Endothelial cell of umbilical vein (primary cell): ENCODE measurements around the gene WDR93. TPM values are rescaled to one million over a fixed set of nuclear protein-coding genes. Genes with fewer than 3 reads are reported as not detected.

Source experiments
- BruUV-seq: library from RNA; stranded (reverse); fragments of 400-500 nt; replicated peaks from 2 replicates; lab custom pipeline; 2021; lab: Mats Ljungman, UMichigan
- CTCF ChIA-PET: fragments of 300-600, 350-600 bp; sonication (Branson Sonifier 250); formaldehyde crosslinking; loops from one replicate; lab custom pipeline; 2021; ENCODE audit warnings: antibody characterized with exemption, inconsistent platforms; lab: Charles Lee
- POLR2A ChIA-PET: fragments of 300-600, 350-600 bp; sonication (Branson Sonifier 250); formaldehyde crosslinking; loops from one replicate; lab custom pipeline; 2021; ENCODE audit warnings: antibody characterized with exemption, inconsistent platforms; lab: Charles Lee
- DNase-seq: peaks from one replicate; pipeline ENCODE4 v3.0.0-alpha.2; 2011; ENCODE audit warnings: low read depth, low spot score
- FAIRE-seq: peaks from 2 replicates; lab custom pipeline; 2011; peaks lifted over from hg19 to GRCh38; lab: Jason Lieb, UNC
- H2AFZ ChIP-seq: 2 replicates; pipeline ENCODE4 v1.6.0; 2012; ENCODE audit warnings: low read depth, low read length, control low read depth, inconsistent platforms
- H3K27ac ChIP-seq: 2 replicates; pipeline ENCODE4 v1.5.1; 2011; ENCODE audit warnings: low read depth, mild to moderate bottlenecking, control low read depth, low read length, moderate library complexity; ENCODE audit not compliant: insufficient read depth
- H3K27me3 ChIP-seq, 2 experiments: 2 replicates each; pipeline versions ENCODE4 v1.6.0 to v1.6.1; 2011; ENCODE audit warnings: low read length in 2 of 2, mixed read lengths in 1 of 2; ENCODE audit not compliant: control insufficient read depth in 2 of 2, insufficient read depth in 2 of 2
- H3K36me3 ChIP-seq, 2 experiments: 2 replicates in 1 of 2; 3 replicates in 1 of 2; pipeline ENCODE4 v1.5.1; 2011; ENCODE audit warnings: low read length in 2 of 2, mild to moderate bottlenecking in 1 of 2, moderate library complexity in 1 of 2; ENCODE audit not compliant: control insufficient read depth in 2 of 2, insufficient read depth in 2 of 2; ENCODE audit errors: extremely low read depth in 1 of 2
- H3K4me1 ChIP-seq: 3 replicates; pipeline ENCODE4 v1.5.1; 2011; ENCODE audit warnings: mild to moderate bottlenecking, low read length; ENCODE audit not compliant: control insufficient read depth, insufficient read depth; ENCODE audit errors: extremely low read depth
- H3K4me2 ChIP-seq: 2 replicates; pipeline ENCODE4 v1.6.1; 2011; ENCODE audit warnings: low read length, control low read depth, mixed read lengths; ENCODE audit not compliant: insufficient read depth
- H3K4me3 ChIP-seq, 3 experiments: fragments of 200-600 bp in 1 of 3; sonication (generic), shearing (Covaris generic) in 1 of 3; replicated peaks in 1 of 3; 2 replicates each; pipeline ENCODE4 v1.5.1; 2011 to 2016; ENCODE audit warnings: control low read depth in 3 of 3, low read length in 3 of 3, mild to moderate bottlenecking in 2 of 3, inconsistent platforms in 1 of 3, low read depth in 1 of 3, moderate library complexity in 1 of 3; ENCODE audit not compliant: insufficient read depth in 1 of 3
- H3K79me2 ChIP-seq: 2 replicates; pipeline ENCODE4 v1.6.0; 2012; ENCODE audit warnings: low read length, inconsistent platforms; ENCODE audit not compliant: control insufficient read depth, insufficient read depth
- H3K9ac ChIP-seq: replicated peaks from 2 replicates; pipeline ENCODE3; 2011; ENCODE audit warnings: low read length, control low read depth; ENCODE audit not compliant: insufficient read depth; ENCODE audit errors: extremely low read depth
- H3K9me1 ChIP-seq: replicated peaks from 3 replicates; pipeline ENCODE4 v1.6.0; 2011; ENCODE audit warnings: mild to moderate bottlenecking, low read length; ENCODE audit not compliant: control insufficient read depth, insufficient read depth; ENCODE audit errors: extremely low read depth
- H3K9me3 ChIP-seq: replicated peaks from 2 replicates; pipeline ENCODE4 v1.5.1; 2012; ENCODE audit warnings: low read length, inconsistent platforms; ENCODE audit not compliant: control insufficient read depth, insufficient read depth
- H4K20me1 ChIP-seq: replicated peaks from 2 replicates; pipeline ENCODE3; 2011; ENCODE audit warnings: mild to moderate bottlenecking, low read length; ENCODE audit not compliant: control insufficient read depth, insufficient read depth; ENCODE audit errors: extremely low read depth
- CTCF ChIP-seq, 2 donors: IDR thresholded peaks; 1 replicate in 1 of 2; 2 replicates in 1 of 2; pipeline ENCODE4 v1.5.1; 2011; ENCODE audit warnings: low read length in 2 of 2, mild to moderate bottlenecking in 2 of 2, moderate library complexity in 2 of 2, control low read depth in 1 of 2, inconsistent platforms in 1 of 2, low read depth in 1 of 2; ENCODE audit not compliant: insufficient read depth in 1 of 2; ENCODE audit errors: extremely low read depth in 1 of 2
- EZH2 ChIP-seq: IDR thresholded peaks from 2 replicates; pipeline ENCODE4 v1.6.1; 2012; ENCODE audit warnings: borderline replicate concordance, low read depth, mild to moderate bottlenecking, moderate library complexity, low read length, inconsistent platforms; ENCODE audit not compliant: severe bottlenecking
- FOS ChIP-seq: IDR thresholded peaks from 2 replicates; pipeline ENCODE4 v1.6.1; 2011; ENCODE audit warnings: mild to moderate bottlenecking, low read length, moderate library complexity, borderline replicate concordance; ENCODE audit not compliant: insufficient read depth
- GATA2 ChIP-seq: IDR thresholded peaks from 2 replicates; pipeline ENCODE4 v1.7.0; 2011; ENCODE audit warnings: low read depth, mild to moderate bottlenecking, moderate library complexity, mixed read lengths, low read length; ENCODE audit not compliant: insufficient read length, insufficient read depth
- JUN ChIP-seq: IDR thresholded peaks from 2 replicates; pipeline ENCODE4 v1.6.1; 2011; ENCODE audit warnings: borderline replicate concordance, low read depth; ENCODE audit not compliant: insufficient read length, insufficient read depth
- MAX ChIP-seq: IDR thresholded peaks from 2 replicates; pipeline ENCODE4 v1.6.1; 2011; ENCODE audit not compliant: insufficient read depth, insufficient read length
- MYC ChIP-seq: IDR thresholded peaks from one replicate; pipeline ENCODE4 v1.6.1; 2011; ENCODE audit warnings: mild to moderate bottlenecking, low read depth, low read length
- POLR2A ChIP-seq: IDR thresholded peaks from 2 replicates; pipeline ENCODE4 v1.6.1; 2012; ENCODE audit warnings: low read depth, mild to moderate bottlenecking, control low read depth, low read length
- POLR2AphosphoS5 ChIP-seq: IDR thresholded peaks from 2 replicates; pipeline ENCODE4 v1.6.1; 2012; ENCODE audit warnings: low read depth, mild to moderate bottlenecking, control low read depth, low read length, moderate library complexity; ENCODE audit not compliant: insufficient read depth
- dilution Hi-C: fragments of 300-500 bp; cut with MboI; formaldehyde crosslinking; loops from one replicate; pipeline ENCODE4 v1.15.0; 2019; ENCODE audit warnings: low sequenced_read_pairs; ENCODE audit not compliant: extremely low pct_ligation_motif_present
- intact Hi-C: fragments of 100-400 bp; cut with micrococcal nuclease; formaldehyde crosslinking; loops from one replicate; pipeline ENCODE4 v1.10.0; 2022
- polyA plus RNA-seq, 4 experiments: library from polyadenylated mRNA; depleted of rRNA in 3 of 4; stranded (reverse) in 3 of 4; unstranded in 1 of 4; fragments of >200 nt; gene quantifications; 2 replicates each; pipeline versions ENCODE4 v1.2.1 to v1.2.3, GENCODE V29; 2011 to 2012; ENCODE audit warnings: missing spikeins in 1 of 4
- total RNA-seq: library from RNA; stranded (reverse); gene quantifications from 2 replicates; pipeline ENCODE4 v1.2.3, GENCODE V29; 2021

WDR93 gene
- total and polyA plus RNA-seq, 2 donors (not counting 3 experiments of a cell fraction or from before 2014, with no cell fraction given): 0.07 TPM; not detected in 1

DNA sequence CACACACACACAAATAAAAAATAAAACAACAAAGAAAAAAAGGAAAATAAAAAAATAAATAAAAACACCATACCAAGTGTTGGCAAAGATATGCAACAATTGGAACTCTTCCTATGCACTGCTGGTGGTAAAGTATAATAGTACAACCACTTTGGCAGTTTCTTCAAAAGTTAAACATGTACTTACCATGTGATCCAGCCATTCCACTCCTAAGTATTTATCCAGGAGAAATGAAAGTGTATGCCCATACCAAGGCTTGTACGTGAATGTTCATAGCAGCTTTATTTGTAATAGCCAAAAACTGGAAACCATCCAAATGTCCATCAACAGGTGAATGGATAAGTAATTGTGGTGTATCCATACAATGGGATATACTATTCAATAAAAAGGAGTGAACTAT, 17.0 kb downstream of the WDR93 start:
- TF ChIP-seq POLR2AphosphoS5 (no peak), CTCF (IDR thresholded peaks at IDR 0.05; ENCODE audit: extremely low read depth in 1 of 2, insufficient read depth in 1 of 2, low read depth in 1 of 2, low read length in 2 of 2) (no peak), EZH2 (no peak), MYC (no peak), JUN (no peak)
- Histone ChIP-seq H3K9me1 (no peaks in the 10 kb centered on the region), H3K79me2 (no peaks in the 10 kb centered on the region), H3K4me1 (no peaks in the 10 kb centered on the region), H3K27ac (no peak overlapping the region), H3K9ac (no peak overlapping the region), H4K20me1 (no peaks in the 10 kb centered on the region), H2AFZ (no peak overlapping the region), H3K4me3 (no peak overlapping the region), H3K4me2 (no peak overlapping the region), H3K27me3 (peaks cover 22 to 43% of the 10 kb centered on the region in 2 experiments), H3K9me3 (no peaks in the 10 kb centered on the region), H3K36me3 (no peaks in the 10 kb centered on the region)
- ChIA-PET CTCF (interaction anchor here (1.5 kb wide), 1 partner anchor 11 kb away, joined by 4 read pairs; no protein-coding TSS in a partner anchor), POLR2A (no interaction called here)
- no peak for DNase-seq
- dilution Hi-C loops: no loop called here
- no peak for FAIRE-seq
- intact Hi-C loops: no loop called here
- BruUV-seq: no TSS peak

GRCh38 chr15:89714775-89715174, 24.2 kb downstream of the WDR93 start:
- no peak overlapping the region for H3K27ac ChIP-seq
- FAIRE-seq (no peak), DNase-seq (no peak)
- H2AFZ ChIP-seq: no peak overlapping the region
- BruUV-seq: no TSS peak
- H3K79me2 ChIP-seq: no peaks in the 10 kb centered on the region
- TF ChIP-seq GATA2 (no peak), POLR2AphosphoS5 (no peak), FOS (no peak), CTCF (IDR thresholded peaks at IDR 0.05; ENCODE audit: extremely low read depth in 1 of 2, insufficient read depth in 1 of 2, low read depth in 1 of 2, low read length in 2 of 2) (no peak), POLR2A (no peak), MAX (no peak), JUN (no peak)
- no peaks in the 10 kb centered on the region for H3K9me3 ChIP-seq
- no peak overlapping the region for H3K4me2 ChIP-seq
- POLR2A ChIA-PET: no interaction called here
- dilution Hi-C loops: no loop called here
- H3K9me1 ChIP-seq: no peaks in the 10 kb centered on the region
- peaks cover 7 to 13% of the 10 kb centered on the region in 2 experiments for H3K27me3 ChIP-seq
- H3K36me3 ChIP-seq: no peaks in the 10 kb centered on the region
- no peak overlapping the region for H3K9ac ChIP-seq
- intact Hi-C loops: no loop called here
- no peak overlapping the region for H3K4me3 ChIP-seq
- CTCF ChIA-PET: no interaction called here
- H4K20me1 ChIP-seq: no peaks in the 10 kb centered on the region
- no peaks in the 10 kb centered on the region for H3K4me1 ChIP-seq
